Measurements from ENCODE around the gene CLEC2L.

The CLEC2L gene

DNA sequence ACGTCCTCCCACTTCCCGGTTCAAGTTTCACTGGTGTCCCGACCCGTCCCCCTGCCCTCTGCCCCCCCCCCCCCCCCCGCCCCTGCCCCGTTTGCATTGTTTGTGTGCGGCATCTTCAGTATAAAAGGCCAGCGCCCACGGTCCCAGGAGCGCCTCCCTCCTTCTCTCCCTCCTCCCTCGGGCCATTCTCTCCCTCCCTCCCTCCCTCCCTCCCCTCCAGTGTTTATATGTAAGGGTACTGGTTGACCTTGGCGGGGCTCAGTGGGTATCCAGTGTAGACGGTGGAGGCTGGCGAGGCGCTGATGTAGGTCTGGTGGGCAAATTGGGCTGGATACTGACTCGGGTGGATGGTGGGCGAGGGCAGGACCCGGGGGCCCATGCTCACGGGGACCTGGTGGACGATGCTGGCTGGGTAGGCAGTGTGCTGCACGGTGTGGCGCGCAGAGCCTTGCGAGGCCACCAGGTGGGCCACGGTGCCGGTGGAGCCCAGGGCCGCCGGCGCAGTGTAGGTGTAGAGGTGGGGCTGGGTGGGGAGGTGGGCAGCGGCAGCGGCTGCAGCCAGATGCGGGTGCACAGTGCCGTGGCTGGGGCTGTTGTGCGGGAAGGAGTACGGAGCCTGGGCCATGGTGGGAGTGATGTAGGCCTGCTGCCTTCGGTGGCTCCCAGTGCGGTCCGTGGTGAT lies 49.4 kb downstream of the CLEC2L start:
- in situ Hi-C loops (cut with MboI; ENCODE audit: low sequenced_read_pairs) = no loop called here

DNA sequence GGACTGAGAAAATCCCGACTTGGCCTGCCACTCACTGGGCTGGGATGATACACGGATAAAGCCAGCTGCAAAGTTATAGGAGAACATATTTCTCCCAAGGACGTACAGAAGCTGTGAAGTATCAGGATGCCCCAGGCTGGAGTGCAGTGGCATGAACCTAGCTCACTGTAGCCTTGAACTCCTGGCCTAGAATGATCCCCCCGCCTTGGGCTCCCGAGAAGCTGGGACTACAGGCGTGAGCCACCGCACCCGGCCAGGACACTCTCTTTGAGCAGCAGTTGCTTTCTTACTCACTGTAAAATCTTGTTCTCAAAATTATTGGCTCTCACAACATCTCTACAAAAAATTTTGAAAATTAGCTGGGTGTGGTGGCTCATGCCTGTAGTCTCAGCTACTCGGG lies 50.4 kb downstream of the CLEC2L start:
- in situ Hi-C loops (cut with MboI; ENCODE audit: low sequenced_read_pairs) = no loop called here

DNA sequence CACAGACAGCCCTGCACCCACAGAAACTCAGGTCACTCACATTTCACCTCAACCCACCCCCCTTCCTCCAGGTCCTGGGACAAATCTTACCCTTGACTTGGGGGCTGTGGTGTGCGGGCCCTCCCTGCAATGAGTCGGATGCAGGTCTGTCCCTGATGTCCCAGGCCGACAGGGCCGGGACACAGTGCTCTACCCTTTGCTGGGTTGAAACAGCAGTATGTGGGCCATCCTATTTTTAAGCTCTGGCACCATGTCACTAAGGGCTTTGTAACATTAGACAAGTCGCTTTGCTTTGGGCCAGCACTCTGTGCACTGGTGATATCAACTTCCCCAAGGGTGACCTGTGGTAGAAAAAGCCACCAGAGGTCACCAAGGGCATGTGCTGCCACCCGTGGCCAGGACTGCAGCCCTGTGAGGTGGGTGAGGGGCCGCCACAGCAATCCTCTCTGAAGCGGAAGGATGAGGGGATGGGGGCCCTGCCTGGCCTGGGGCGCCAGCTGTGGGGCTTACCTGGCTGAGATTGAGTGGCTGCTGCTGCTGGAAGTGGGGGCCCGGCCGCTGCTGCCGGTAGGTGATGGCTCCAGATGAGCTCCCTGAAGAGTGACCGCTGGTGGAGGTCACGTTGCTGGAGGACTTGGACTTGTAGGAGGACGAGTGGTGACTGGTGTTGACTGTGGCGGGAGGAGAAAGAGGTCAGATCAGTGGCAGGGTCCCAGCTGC lies 51.3 kb downstream of the CLEC2L start:
- in situ Hi-C loops (cut with MboI; ENCODE audit: low sequenced_read_pairs) = no loop called here

DNA sequence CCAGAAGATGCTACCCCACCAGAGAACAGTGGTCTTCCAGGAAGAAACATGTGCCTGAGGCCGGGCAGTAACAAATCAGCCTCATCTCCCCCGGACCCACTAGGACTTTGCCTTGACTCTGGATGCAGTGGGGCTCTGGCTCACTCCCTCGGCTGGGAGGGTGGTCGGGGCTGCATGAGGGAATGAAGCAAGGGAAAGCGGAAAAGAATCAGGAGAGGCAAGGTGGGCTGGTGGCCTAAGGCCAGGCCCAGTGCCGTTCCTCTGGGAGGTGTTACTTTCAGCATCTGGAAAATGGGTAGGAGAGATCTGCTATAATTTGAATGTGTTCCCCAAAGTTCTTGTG lies 51.8 kb downstream of the CLEC2L start:
- in situ Hi-C loops (cut with MboI; ENCODE audit: low sequenced_read_pairs) = no loop called here

DNA sequence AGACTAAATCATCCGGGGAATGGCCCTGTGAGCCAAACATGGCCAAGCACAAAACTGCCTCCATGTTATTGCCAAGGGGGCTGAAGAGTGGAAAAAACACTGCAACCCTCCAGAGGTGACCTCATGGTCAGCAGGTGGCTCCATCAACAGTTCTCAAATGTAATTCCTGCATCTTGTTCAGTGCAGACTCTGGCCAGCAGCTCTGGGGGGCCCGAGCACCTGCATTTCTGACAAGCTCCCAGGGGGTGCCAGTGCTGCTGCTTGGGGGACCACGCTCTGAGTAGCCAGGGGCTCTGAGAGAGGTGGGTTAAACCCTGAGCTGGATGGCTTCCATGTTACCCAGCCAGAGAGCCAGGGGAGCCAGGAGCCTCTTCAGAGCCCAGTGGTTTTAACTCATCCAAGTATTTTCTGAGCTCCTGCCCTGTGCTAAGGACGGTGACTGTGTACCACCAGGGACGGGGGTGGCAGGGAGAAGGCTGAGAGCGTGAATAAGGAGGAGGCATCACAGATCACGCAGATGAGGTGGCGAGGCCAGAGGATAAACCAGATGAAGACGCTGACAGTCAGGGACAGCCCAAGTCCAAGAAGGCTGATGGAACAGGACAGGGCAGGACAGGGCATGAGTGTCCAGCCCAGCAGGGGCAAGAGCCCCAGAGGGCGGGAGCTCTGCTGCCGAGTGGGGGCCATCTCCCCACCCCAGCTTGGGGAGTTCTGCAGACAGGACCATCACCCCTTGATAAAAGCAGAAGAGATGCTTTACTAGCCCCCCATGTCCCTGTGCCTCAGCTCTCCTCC lies 52.9 kb downstream of the CLEC2L start:
- in situ Hi-C loops (cut with MboI; ENCODE audit: low sequenced_read_pairs) = no loop called here

DNA sequence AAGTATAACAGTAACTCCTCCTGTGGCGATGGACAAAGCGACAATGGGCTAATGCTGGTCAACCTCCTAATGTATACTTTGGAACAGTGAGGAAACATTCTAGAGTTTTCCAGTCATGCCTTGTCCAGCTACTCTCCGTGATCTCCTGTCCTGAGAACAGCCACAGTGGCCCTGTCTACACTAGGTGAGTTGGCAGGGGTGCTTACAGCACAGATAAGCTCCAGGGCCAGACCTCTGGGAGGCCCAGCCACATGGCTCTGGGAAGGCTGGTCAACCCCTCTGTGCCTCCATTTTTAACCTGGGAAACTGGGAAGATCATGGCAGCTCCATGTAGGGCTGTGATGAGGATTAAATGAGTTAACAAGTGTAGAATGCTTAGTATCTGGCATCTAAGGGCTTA lies 57.0 kb downstream of the CLEC2L start:
- in situ Hi-C loops (cut with MboI; ENCODE audit: low sequenced_read_pairs) = no loop called here

DNA sequence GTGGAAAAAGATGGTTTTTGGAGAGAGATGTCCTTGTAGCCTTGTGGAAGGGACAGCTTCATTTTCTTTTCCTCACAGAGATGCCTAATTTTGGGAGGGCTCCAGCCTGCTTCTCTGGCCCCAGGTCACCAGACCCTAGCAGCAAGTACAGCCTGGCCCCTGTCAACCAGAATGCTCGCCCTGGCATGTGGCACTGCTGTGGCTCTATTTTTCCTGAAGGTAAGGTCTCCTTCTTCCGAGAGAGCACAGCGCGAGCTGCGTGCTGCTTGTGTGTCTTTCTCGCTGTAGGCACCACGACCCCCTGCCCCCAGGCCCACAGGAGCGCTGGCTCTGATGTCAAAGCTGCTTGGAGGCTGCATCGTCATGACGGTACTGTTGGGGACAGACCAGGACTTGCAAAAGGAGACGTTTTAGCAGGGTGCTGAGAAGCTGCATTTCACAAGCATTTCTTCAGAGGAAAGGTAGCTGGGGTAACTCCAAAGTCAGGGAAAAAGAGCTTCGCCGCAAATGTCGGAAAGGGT lies 58.7 kb downstream of the CLEC2L start:
- in situ Hi-C loops (cut with MboI; ENCODE audit: low sequenced_read_pairs) = no loop called here

DNA sequence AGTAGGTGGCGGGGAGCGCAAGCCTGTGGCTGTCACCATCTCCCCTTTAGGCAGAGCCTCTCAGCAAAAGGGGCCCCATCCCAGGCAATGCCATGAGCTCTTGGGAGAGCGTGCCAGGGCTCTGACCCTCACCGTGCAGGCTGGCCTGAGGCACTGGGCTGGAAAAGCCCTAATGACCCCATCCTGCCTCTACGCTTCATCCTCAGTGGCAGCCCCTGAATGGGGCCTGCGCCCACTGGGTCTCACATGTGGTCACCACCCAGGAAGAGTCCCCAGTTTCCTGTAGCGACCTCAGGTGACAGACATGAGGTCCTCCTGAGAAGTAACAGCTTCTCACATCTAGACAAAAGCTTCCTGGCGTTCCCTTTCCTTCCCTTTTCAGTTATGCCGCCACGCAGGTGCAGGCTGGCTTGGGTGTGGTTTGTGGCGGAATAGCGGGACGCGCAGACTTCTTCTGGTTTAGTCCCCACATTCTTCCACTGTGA lies 59.2 kb downstream of the CLEC2L start:
- in situ Hi-C loops (cut with MboI; ENCODE audit: low sequenced_read_pairs) = no loop called here

DNA sequence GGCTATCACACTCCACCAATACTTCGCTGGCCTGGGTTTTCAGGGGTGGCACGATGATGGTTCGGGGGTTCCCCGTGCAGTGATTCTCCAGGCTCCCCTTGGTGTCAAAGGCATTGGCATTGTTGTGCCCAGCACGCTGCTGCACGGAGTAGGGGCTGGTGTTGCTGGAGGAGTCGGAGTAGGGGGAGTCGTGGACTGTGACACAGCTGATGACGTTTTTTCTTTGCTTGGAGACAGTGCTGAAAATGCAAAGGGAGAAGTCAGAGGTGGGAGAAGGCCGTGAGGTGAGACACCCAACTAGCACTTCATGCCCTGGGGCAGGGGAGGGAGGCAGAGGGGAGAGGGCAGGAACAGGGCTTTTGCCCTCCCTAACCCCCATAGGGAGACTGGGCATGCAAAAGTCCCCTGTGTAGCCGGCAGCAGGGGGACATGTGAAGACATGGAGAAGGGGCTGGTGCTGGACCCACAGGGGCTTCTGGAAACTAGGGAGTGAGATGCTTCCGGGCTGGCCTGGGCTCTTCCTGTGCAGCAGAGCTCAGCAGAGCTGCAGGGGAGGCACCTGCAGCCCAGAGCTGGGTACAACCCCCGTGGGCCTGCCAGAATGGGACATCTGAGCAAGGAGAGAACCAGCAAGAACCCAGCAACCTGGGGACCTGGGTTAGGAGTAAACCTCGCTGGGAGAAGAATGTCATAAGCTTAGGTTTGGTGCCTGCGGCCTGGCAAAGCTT lies 60.5 kb downstream of the CLEC2L start:
- in situ Hi-C loops (cut with MboI; ENCODE audit: low sequenced_read_pairs) = no loop called here

DNA sequence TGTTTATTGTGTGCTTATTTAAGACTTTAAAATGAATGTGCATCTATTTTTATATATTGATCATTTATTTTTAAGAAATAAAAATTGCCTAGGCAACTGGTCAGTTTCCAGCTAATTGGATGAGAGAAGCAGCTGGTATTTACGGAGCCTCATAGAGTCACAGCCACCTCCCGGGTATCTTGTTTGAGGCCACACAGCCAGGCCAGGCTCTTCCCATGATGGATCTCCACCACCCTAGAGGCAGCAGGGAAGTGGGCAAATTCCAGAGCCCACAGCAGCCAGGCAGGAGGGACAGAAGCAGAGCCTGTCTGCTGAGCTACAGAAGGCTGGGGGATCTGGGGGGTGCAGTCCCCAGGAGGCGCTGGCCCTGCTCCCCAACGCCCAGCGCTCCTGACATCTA lies 61.6 kb downstream of the CLEC2L start:
- in situ Hi-C loops (cut with MboI; ENCODE audit: low sequenced_read_pairs) = no loop called here

DNA sequence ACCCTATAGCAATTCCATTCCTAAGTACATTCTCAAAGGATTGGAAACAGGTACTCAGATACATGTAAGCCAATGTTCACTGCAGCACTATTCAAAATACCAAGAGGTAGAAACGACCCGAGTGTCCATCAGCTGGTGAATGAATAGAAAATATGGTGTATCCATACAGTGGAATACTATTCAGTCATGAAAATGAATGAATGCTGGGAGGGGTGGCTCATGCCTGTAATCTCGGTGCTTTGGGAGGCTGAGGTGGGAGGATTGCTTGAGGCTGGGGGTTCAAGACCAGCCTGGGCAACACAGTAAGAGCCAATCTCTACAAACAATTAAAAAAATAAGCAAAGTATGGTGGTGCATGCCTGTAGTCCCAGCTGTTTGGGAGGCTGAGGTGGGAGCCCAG lies 62.8 kb downstream of the CLEC2L start:
- in situ Hi-C loops (cut with MboI; ENCODE audit: low sequenced_read_pairs) = no loop called here

DNA sequence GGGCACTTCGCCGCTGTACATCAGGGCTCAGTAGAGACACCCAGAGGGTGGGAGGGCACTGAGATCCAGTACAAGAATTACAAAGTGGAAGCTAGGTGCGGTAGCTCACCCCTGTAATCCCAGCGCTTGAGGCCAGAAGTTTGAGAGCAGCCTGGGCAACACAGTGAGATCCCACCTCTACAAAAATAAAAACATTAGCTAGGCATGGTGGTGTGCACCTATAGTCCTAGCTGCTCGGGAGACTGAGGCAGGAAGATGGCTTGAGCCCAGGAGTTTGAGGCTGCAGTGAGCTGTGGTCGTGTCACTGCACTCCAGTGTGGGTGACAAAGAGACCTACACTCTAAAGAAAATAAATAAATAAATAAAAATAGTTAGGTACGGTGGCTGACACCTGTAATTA lies 64.0 kb downstream of the CLEC2L start:
- in situ Hi-C loops (cut with MboI; ENCODE audit: low sequenced_read_pairs) = no loop called here

DNA sequence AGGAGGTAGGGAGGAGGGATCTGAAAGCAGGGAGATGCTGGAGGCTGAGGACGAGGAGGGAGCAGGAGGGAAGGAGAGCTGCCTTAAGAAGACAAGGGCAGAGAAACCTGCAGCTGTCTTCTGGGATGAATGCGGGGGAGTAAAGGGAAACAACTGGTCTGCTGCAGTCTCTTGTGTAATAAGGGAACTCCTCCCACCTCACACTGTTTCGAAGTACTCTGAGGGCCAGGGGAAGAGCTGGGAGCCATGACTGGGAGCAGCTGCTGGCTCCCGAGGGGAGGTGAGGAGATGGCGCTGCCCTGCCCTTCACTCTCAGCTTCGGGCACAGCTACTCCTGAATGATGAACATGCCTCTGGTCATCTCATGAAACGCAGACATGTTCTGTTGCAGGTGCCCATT lies 65.1 kb downstream of the CLEC2L start:
- in situ Hi-C loops (cut with MboI; ENCODE audit: low sequenced_read_pairs) = no loop called here

DNA sequence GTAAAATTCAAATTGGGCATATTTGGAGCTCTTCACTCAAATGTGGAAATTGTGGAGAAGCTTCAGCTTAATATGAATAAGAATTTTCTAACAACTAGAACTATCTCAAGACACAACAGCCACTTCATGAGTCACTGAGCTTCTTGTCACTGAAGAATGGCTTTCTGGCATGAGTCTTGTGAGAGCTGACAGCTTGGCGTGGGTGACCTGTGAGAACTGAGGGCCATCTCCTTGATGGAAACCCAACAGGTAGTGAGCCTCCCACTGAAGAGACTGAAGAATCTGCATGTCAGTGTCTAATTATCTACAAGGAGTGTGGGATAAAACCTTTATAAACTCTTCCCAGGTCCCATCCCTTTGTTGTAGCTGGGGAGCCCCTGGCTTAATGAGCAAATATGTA lies 66.0 kb downstream of the CLEC2L start:
- in situ Hi-C loops (cut with MboI; ENCODE audit: low sequenced_read_pairs) = no loop called here

DNA sequence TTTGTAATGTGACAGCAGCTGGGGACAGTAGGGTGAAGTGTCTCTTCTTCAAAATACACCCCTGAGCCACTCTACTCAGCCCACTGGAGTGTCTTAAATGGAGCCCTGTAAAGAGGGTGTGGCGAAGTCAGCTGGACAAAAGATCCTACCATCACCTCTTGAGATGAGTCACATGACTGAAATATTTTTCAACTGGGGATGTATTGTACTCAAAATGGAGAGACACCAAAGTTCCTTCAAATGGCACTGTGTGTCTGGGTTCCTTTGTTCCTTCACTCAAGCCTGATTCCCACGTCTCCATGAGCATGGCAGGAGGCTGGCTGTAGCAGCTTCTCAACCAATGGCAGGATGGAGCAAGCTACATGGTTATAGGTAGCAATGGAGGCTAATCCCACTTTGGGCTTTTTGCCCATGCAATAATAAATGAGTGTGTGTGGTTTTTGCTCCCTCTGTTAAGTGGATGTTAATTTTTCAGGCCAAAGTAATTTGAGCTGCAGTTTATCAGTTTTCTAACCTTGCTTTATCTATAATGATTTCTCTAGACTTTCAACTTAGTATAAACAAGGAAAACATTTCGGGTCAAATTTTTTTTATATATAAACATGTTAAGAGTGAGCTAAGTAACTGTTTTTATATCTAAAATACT lies 68.2 kb downstream of the CLEC2L start:
- in situ Hi-C loops (cut with MboI; ENCODE audit: low sequenced_read_pairs) = no loop called here

DNA sequence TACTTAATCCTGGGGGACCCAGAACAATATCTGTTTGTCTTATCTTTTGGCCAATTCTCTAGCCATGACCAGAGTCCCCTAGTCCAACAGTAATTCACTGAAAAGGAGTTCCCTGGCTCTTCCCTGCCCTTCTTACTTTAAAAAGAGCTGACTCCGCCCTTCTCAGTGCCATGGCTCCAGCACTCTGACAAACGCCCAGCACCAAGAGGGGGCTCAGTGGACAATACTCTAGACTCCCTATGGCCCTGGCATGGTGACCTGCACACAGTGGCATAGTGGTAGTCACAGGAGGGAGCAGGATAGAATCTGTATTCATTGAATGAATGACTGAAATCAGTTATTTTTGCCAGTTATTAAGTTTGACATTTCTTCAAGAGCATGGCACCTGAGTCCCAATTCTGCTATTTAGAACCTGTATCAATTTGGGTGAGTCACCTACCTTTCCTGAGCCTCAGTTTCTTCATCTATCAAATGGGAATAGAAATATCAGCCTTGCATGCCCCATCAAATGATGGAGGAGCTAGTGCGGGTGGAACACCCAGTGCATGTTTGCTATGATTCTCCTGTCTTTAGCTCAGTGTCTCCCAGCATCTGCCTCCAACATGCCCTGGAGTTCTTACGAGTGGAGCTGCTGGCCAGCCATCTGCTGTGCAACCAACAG lies 69.4 kb downstream of the CLEC2L start:
- in situ Hi-C loops (cut with MboI; ENCODE audit: low sequenced_read_pairs) = no loop called here

DNA sequence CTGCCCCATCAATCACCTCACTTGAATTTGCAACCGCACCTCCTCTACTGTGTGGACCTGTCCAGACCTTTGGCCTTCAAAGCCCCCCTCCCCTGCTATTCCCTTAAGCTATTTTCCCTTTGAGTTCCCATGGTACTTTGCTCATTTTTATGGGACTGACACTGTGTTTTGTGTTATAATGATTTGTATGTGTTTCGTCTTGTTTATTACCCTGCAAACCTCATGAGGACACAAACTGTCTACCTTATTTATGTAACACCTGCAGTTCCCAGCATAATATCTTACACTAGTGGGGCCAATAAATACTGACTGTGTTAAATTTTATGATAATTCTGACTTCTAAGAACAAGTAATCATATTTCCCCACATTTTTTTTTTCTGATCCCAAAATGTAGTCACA lies 70.6 kb downstream of the CLEC2L start:
- in situ Hi-C loops (cut with MboI; ENCODE audit: low sequenced_read_pairs) = no loop called here
